HTERT RPE-1 (cell line): ENCODE results near the gene TM9SF4.
"Not testable (repeated sequence)": the region's sequence is repeated elsewhere in the genome, so short reads cannot be mapped to it uniquely, and the experiment has no call there.

Source experiments
- in situ Hi-C: fragments of 300-500 bp; cut with MboI; formaldehyde crosslinking; loops from 4 replicates; pipeline ENCODE4 v1.14.3; 2020; ENCODE audit warnings: low sequenced_read_pairs

Gene TM9SF4

DNA sequence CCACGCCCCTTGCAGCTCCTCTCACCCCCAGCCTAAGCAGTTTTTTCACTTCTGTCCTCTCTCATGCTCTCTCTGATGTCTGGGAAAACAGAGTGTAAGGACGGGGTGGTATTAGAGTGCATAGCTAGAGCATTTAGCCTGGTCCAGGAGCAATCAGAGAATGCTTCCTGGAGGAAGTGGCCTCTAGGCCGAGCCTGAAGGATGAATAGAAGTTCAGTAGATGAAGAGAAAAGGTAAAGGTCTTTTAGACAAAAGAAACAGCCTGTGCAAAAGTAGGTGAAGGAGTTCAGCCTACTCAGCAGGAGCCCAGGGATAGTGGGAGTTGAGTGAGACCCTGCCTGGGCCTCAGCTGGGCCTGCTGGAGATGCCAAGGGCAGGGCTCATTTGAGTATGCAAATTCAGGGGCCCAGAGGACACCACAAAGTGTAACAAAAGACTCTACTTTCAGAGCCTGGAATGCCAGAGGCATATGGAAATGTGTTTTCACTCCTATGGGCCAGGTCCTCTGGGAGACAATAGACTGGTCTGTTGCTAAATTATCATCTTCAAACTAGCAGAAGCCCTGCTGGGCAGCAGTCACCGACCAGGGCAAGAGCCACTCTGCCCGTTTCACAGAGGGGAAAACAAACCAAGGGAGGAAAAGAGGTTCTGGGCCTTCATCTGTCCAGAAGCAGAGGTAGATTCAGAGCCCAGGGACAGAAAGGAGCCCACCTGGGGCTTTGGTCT, 19.7 kb upstream of the TM9SF4 start:
- in situ Hi-C loops = no loop called here

- in situ Hi-C loops = no loop called here
Observed at GRCh38 chr20:32091888-32092346, 17.6 kb upstream of the TM9SF4 start.

DNA sequence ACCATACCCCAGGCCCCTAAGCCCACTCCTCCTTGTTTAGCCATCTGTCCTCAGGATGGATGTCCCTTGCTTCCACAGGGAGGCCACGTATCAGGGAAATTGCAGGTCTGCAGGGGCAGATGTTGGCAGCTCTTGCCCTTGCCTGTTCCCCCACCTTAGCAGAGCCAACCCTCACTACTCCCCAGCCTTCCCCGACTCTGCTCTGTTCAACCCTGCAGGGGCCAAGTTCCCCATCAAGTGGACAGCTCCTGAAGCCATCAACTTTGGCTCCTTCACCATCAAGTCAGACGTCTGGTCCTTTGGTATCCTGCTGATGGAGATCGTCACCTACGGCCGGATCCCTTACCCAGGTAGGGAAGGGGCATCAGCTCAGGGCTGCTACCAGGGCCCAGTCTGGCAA, 10.7 kb upstream of the TM9SF4 start:
- in situ Hi-C loops = no loop called here

- in situ Hi-C loops = no loop called here
Observed at GRCh38 chr20:32108814-32109391, 611 bp upstream of the TM9SF4 start.

DNA sequence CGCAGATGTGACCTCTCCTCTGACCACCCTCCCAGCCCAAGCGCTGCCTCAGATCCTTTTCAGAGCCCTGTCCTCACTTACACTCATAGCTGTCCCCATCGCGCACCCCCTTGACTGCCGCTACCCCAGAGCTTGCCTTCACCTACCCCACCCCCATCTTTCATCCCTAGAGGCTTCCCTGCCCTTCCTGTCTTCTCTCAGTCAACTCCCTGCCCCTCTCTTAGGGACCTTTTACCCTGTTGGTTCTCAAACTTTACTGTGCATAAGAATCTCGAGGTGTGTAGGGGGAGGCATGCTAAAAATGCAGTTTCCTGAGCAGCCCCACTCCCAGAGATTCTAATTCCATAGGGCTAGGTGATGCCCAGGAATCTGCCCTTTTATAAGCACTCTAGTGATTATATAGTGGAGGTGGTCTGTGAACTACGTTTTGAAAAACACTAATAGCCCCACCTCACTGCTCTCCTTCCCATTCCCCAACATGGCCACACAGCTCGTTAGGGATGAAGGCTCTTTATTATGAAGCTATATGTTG, 725 bp downstream of the TM9SF4 start:
- in situ Hi-C loops = no loop called here

DNA sequence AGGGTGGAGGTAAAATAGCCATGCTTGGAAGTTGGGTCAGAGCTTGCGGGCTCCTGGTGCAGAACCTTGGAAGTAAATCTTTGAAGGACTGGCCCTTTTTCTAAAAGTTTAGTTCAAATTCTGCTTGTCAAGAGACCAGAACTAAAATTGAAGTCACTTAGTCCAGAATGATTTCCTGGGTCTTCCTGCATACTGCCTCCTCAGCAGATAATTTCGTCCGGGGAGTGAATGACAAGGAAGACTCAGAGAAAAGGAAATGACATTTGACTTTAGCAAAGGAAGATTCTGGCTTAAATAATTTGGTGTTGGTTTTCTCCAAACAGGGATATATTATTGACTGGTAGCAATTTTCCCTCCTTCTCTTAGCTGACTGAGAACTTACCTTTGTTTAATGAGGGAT, 1.2 kb downstream of the TM9SF4 start:
- in situ Hi-C loops = no loop called here

DNA sequence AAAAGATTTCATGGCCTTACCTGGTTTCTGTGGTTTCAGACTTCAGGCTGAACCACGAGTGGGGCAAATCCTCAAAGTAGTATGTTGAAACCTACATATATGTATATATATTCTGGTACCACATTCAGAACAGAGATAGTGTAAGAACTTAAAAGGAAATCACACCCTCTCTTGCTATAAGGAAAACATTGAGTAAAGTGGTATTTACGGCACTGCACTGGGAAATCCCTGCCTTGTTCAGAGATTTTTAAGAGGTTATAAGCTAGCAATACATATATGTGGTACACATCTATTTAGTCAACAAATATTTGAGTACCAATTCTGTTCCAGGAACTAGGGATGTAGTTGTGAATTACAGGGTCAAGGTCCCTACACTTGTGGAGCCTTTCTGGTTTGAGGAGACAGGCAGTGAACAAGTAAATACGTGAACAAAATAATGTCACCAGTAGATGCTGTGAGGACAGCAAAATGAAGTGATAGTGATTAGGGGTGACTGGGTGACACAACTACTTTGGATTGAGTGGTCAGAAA, 1.7 kb downstream of the TM9SF4 start:
- in situ Hi-C loops = no loop called here

DNA sequence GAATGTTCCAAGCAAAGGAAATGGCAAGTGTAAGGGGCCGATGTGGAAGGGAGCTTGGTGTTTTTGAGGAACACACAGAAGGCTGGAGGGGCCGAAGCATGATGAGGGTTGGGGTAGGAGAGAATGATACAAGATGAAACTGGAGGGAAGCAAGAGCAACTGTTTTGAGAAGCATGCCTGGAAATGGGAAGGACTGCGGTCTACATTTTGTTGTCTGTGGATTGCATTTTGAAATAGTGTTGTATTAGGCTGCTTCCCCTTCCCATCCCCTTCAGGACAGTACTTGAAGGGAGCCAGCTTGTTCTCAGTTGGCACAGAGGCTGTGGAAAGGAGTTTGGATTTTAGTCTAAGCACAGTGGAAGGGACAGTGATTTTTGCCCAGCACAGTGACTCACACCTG, 2.2 kb downstream of the TM9SF4 start:
- in situ Hi-C loops = no loop called here

DNA sequence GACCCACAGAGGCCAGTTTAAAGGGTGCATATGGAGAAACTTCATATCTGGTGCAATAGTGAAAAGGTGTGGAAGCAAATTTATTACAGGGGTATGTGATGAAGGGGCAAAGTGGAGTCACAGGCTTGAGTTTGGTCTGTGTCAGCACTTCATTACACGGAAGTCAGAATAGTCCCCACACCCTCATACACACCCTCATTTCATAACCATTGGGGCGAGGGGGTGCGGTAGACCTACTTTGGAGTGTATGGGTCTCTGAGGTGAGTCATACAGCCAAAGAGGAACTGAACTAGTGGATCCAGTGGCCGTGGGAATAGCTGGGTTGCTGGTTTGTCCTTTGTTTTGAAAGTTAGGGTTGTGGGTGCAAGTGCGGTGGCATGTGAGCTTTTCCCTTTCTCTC, 3.3 kb downstream of the TM9SF4 start:
- in situ Hi-C loops = no loop called here

DNA sequence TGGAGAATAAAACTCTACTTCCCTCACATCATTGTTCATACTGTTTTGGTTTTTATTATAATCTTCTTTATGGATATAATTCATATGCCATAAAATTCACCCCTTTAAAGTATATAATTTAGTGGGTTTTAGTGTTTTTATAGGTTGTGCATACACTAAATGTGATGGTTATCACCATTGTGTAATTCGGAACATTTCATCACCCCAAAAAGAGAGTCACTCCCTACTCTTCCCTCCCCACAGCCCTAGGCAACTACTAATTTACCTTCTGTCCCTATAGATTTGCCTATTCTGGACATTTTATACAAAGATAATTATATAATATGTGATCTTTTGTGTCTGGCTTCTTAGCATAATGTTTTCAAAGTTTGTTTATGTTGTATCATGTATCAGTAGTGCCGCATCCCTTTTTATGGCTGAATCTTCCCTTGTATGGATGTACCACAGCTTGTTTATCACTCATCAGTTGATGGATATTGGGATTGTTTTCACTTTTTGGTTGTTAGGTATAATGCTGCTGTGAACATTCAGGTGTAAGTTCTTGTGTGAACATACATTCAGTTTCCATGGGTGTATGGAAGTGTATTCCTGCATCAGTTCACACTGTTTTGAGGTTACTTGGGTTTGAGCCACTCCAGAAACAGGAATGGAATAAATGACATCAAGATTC, 4.2 kb downstream of the TM9SF4 start:
- in situ Hi-C loops = no loop called here

- in situ Hi-C loops = no loop called here
Observed at GRCh38 chr20:32114305-32114960, 4.9 kb downstream of the TM9SF4 start.

GRCh38 chr20:32115211-32115767, 5.8 kb downstream of the TM9SF4 start:
- in situ Hi-C loops = no loop called here

GRCh38 chr20:32116079-32116521, 6.6 kb downstream of the TM9SF4 start:
- in situ Hi-C loops = no loop called here

DNA sequence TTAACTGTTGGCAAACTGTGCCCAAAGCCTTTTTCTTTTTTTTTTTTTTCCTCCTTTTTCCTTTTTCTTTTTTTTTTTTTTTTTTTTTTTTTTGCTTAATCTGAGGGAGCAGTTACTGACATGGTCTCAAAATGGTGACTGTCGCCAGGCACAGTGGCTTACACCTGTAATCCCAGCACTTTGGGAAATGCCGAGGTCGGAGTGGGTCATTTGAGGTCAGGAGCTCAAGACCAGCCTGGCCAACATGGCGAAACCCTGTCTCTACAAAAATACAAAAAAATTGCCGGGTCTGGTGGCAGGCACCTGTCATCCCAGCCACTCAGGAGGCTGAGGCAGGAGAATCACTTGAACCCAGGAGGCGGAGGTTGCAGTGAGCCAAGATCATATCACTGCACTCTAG, 7.3 kb downstream of the TM9SF4 start:
- in situ Hi-C loops = not testable (repeated sequence)

GRCh38 chr20:32118427-32118826, 8.9 kb downstream of the TM9SF4 start:
- in situ Hi-C loops = not testable (repeated sequence)

DNA sequence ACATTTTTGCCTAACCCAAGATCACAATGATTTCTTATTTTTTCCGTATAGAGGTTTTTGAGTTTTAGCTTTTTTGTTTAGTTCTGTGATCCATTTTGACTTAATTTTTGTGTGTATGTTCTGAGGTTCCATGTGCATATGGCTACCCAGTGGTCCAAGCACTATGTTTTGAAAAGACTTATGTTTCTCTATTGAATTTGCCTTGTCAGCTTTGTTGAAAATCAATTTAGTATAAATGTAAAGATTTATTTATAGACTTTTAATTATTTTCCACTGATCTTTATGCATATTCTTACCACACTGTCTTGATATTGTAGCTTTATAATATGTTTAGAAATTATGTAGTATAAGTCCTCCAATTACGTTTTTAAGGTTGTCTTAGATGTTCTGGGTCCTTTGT, 10.2 kb downstream of the TM9SF4 start:
- in situ Hi-C loops = no loop called here

DNA sequence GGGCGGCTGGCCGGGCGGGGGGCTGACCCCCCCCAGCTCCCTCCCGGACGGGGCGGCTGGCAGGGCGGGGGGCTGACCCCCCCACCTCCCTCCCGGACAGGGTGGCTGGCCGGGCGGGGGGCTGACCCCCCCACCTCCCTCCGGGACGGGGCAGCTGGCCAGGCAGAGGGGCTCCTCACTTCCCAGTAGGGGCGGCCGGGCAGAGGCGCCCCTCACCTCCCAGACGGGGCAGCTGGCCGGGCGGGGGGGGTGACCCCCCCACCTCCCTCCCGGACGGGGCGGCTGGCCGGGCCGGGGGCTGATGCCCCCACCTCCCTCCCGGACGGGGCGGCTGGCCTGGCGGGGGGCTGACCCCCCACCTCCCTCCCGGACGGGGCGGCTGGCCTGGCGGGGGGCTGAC, 12.4 kb downstream of the TM9SF4 start:
- in situ Hi-C loops = not testable (repeated sequence)

GRCh38 chr20:32123088-32123487, 13.6 kb downstream of the TM9SF4 start:
- in situ Hi-C loops = no loop called here

- in situ Hi-C loops = no loop called here
Observed at GRCh38 chr20:32124916-32125454, 15.5 kb downstream of the TM9SF4 start.

- in situ Hi-C loops = no loop called here
Observed at GRCh38 chr20:32125506-32125905, 16.0 kb downstream of the TM9SF4 start.
